Kidney (tissue), 14 donors: ENCODE data around the gene ACSS3. TPM values are rescaled to one million over a fixed set of nuclear protein-coding genes. Genes with fewer than 3 reads are reported as not detected.
A peak's percentile ranks its signal among the peaks of the same experiment; 100 is the strongest.
"Not testable (repeated sequence)": the region's sequence is repeated elsewhere in the genome, so short reads cannot be mapped to it uniquely, and the experiment has no call there.

Source experiments
- DNase-seq, 5 donors: peaks; one replicate each; pipeline ENCODE4 v3.0.0-alpha.2; 2013 to 2020
- FAIRE-seq: peaks from 2 replicates; lab custom pipeline; 2012; peaks lifted over from hg19 to GRCh38; lab: Jason Lieb, UNC
- H3K27ac ChIP-seq, 2 donors: one replicate each; pipeline ENCODE4 v1.7.0; 2013; ENCODE audit warnings: low read depth in 2 of 2, low read length in 2 of 2, inconsistent platforms in 1 of 2
- H3K27me3 ChIP-seq: one replicate; pipeline ENCODE4 v1.7.1; 2013; ENCODE audit warnings: low read length, inconsistent platforms; ENCODE audit not compliant: control insufficient read depth, insufficient read depth
- H3K36me3 ChIP-seq, 3 donors: one replicate each; pipeline versions ENCODE4 v1.7.0 to v1.7.1; 2013; ENCODE audit warnings: low read length in 3 of 3, control low read depth in 1 of 3, inconsistent platforms in 1 of 3; ENCODE audit not compliant: insufficient read depth in 3 of 3, control insufficient read depth in 2 of 3
- H3K4me1 ChIP-seq, 3 donors: one replicate each; pipeline versions ENCODE4 v1.7.0 to v1.7.1; 2013; ENCODE audit warnings: low read length in 3 of 3, inconsistent platforms in 1 of 3, low read depth in 1 of 3; ENCODE audit not compliant: control insufficient read depth in 2 of 3, insufficient read depth in 2 of 3
- H3K4me3 ChIP-seq, 3 donors: one replicate each; pipeline versions ENCODE4 v1.7.0 to v1.8.1; 2013; ENCODE audit warnings: low read length in 3 of 3, control low read depth in 1 of 3, inconsistent platforms in 1 of 3
- H3K9ac ChIP-seq, 3 donors: one replicate each; pipeline versions ENCODE4 v1.7.0 to v1.7.1; 2013; ENCODE audit warnings: low read length in 3 of 3, control low read depth in 1 of 3, inconsistent platforms in 1 of 3
- H3K9me3 ChIP-seq, 3 donors: one replicate each; pipeline versions ENCODE4 v1.7.0 to v1.7.1; 2013; ENCODE audit warnings: low read length in 3 of 3, control low read depth in 1 of 3, inconsistent platforms in 1 of 3; ENCODE audit not compliant: control insufficient read depth in 2 of 3, insufficient read depth in 1 of 3
- CTCF ChIP-seq: IDR thresholded peaks from 3 replicates; pipeline ENCODE4 v1.5.1; 2012; ENCODE audit warnings: mild to moderate bottlenecking, moderate library complexity, borderline replicate concordance; ENCODE audit not compliant: insufficient read depth; ENCODE audit errors: extremely low read depth
- intact Hi-C: fragments of 100-400 bp; cut with DNase I; formaldehyde crosslinking; loops from one replicate; pipeline ENCODE4 v1.11.1; 2022
- polyA plus RNA-seq: library from polyadenylated mRNA; stranded (reverse); fragments of 350-450 nt; fragmentation: Illumina TruSeq; extraction: RNeasy Lipid Tissue Mini Kit (QIAGEN cat#74804); gene quantifications from one replicate; pipeline ENCODE4 v1.2.3, GENCODE V29; 2014; ENCODE audit warnings: low read depth, low replicate concordance; ENCODE audit not compliant: insufficient read depth
- total RNA-seq: library from RNA; stranded (reverse); fragmentation: NEBNext Ultra II Directional; extraction: Animal tissue kit (Norgen Biotek cat#: 25700); gene quantifications from one replicate; pipeline ENCODE4 v1.2.1, GENCODE V29; 2021
- donor health status: control.
- donor health status: control.
- donor health status: control.
- donor health status: control.
- donor health status: control.
- donor health status: DM: yes; HTN: yes; CAD: no.
- donor health status: Normal renal cell carcinoma (clear cell type).

The ACSS3 gene
- total and polyA plus RNA-seq, 2 donors from 2014 or later, result 18.9 to 21.2 TPM

- no peak for FAIRE-seq
- Histone ChIP-seq H3K36me3 (no peaks in the 10 kb centered on the region), H3K9ac (no peak overlapping the region), H3K27me3 (no peaks in the 10 kb centered on the region), H3K9me3 (no peaks in the 10 kb centered on the region), H3K27ac (no peak overlapping the region), H3K4me1 (no peaks in the 10 kb centered on the region), H3K4me3 (no peak overlapping the region)
- intact Hi-C loops, result no loop called here
- DNase-seq, result peak in 2 of 5 donors; percentile 69 to 89
- TF ChIP-seq CTCF, result no peak
These were observed 131.1 kb downstream of the ACSS3 start for GRCh38 chr12:81209012-81209411.

- DNase-seq, intact Hi-C loops, FAIRE-seq, H3K9ac ChIP-seq, H3K36me3 ChIP-seq, H3K27me3 ChIP-seq, H3K4me1 ChIP-seq, H3K27ac ChIP-seq, H3K9me3 ChIP-seq, H3K4me3 ChIP-seq: not testable (repeated sequence)
These were observed 131.9 kb downstream of the ACSS3 start for GRCh38 chr12:81209772-81210225.

GRCh38 chr12:81211306-81211705, 133.4 kb downstream of the ACSS3 start:
- Histone ChIP-seq H3K9me3 (no peaks in the 10 kb centered on the region), H3K36me3 (no peaks in the 10 kb centered on the region), H3K4me1 (no peaks in the 10 kb centered on the region), H3K27me3 (no peaks in the 10 kb centered on the region), H3K4me3 (no peak overlapping the region), H3K9ac (no peak overlapping the region), H3K27ac (no peak overlapping the region)
- FAIRE-seq, result no peak
- DNase-seq, result no peak
- no peak for TF ChIP-seq CTCF
- intact Hi-C loops, result no loop called here

GRCh38 chr12:81212996-81213696, 135.3 kb downstream of the ACSS3 start:
- TF ChIP-seq CTCF, result no peak
- Histone ChIP-seq H3K27ac (no peak overlapping the region), H3K27me3 (no peaks in the 10 kb centered on the region), H3K9me3 (no peaks in the 10 kb centered on the region), H3K4me1 (no peaks in the 10 kb centered on the region), H3K4me3 (no peak overlapping the region), H3K9ac (no peak overlapping the region), H3K36me3 (no peaks in the 10 kb centered on the region)
- no peak for DNase-seq
- intact Hi-C loops, result no loop called here
- no peak for FAIRE-seq
